B cell (primary cell): ENCODE data around the gene PTPRN2.

Source experiments
- CTCF ChIP-seq: fragments of 200-600 bp; IDR thresholded peaks from one replicate; pipeline ENCODE4 v1.8.0; 2022; ENCODE audit warnings: antibody characterized with exemption, mild to moderate bottlenecking
- EZH2 ChIP-seq: IDR thresholded peaks from 2 replicates; pipeline ENCODE4 v1.6.1; 2012; ENCODE audit warnings: borderline replicate concordance, low read depth, mild to moderate bottlenecking, moderate library complexity, low read length; ENCODE audit not compliant: insufficient read depth, poor library complexity, severe bottlenecking

- TF ChIP-seq EZH2: no peak
- no peak for TF ChIP-seq CTCF
These were observed 511.0 kb downstream of the PTPRN2 start for GRCh38 chr7:158076656-158077055.
